ENCODE measurements around the gene TMPRSS3.

DNA sequence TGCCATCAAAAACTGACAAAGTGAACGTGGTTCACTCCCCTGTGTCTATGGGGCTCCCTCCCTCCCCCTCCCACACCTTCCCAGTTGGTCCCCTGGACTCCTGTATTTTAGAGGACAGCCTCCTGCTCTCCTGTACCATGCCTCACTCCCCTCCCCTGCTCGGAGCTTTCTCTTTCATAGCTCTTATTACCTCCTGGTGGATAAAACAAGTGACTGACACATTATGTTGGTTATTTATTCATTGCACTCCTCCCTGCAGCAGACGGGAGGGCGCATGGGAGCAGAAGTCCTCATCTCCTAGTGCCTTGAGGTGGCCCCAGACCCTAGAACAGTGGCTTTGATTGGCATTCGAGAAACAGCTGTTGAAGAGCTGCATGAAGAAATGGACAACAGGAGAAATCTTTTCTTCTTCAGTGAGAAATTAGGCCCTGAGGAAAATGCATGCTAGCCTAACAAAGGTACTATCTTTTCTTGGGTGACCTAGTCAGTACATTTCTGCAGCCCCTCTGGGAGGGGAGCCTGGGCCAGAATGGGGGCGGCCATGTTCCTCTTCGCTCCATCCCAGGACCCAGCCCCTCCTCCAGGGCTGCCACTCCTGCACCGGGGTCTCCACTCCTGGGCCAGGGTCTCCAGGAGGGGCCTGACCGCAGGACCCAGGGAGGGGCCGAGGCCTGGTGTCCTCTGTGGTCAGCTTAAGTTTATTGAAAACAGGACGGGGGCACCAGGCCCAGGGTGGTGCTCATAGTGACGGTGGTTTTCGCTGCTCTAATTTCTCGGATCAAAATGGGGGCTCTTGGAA is 28.3 kb downstream of the TMPRSS3 start:
- TF ChIP-seq CTCF (conservative IDR thresholded peaks at IDR 0.05), result no peak
- TF ChIP-seq EZH2 (IDR thresholded peaks at IDR 0.05; ENCODE audit: low read depth), result no peak

All from PC-9 (cell line).